NT2/D1 (cell line): ENCODE data around the gene LURAP1L.

Experiments used
- DNase-seq: peaks from one replicate; pipeline ENCODE4 v3.0.0-alpha.2; 2011; ENCODE audit warnings: low read depth, low spot score
- H3K27me3 ChIP-seq: 2 replicates; pipeline ENCODE4 v1.6.0; 2011; ENCODE audit warnings: mild to moderate bottlenecking; ENCODE audit not compliant: insufficient read length, insufficient read depth
- H3K36me3 ChIP-seq: 2 replicates; pipeline ENCODE4 v1.6.1; 2011; ENCODE audit warnings: mild to moderate bottlenecking, low read length, mixed read lengths; ENCODE audit not compliant: insufficient read depth, insufficient read length
- H3K4me1 ChIP-seq: 2 replicates; pipeline ENCODE4 v1.5.1; 2011; ENCODE audit not compliant: insufficient read depth, insufficient read length
- H3K4me3 ChIP-seq: 2 replicates; pipeline ENCODE4 v1.5.1; 2011; ENCODE audit warnings: low read depth; ENCODE audit not compliant: insufficient read length
- H3K9ac ChIP-seq: 2 replicates; pipeline ENCODE4 v1.6.0; 2011; ENCODE audit warnings: low read depth; ENCODE audit not compliant: insufficient read length
- H3K9me3 ChIP-seq: 2 replicates; pipeline ENCODE4 v1.5.1; 2011; ENCODE audit warnings: mild to moderate bottlenecking, low read length; ENCODE audit not compliant: insufficient read depth
- SUZ12 ChIP-seq: IDR thresholded peaks from 2 replicates; pipeline ENCODE4 v1.6.1; 2011; ENCODE audit not compliant: insufficient read length, insufficient read depth; ENCODE audit errors: extremely low read depth
- YY1 ChIP-seq: IDR thresholded peaks from 2 replicates; pipeline ENCODE4 v1.6.1; 2011; ENCODE audit not compliant: insufficient read length, insufficient read depth
- ZNF274 ChIP-seq: IDR thresholded peaks from 2 replicates; pipeline ENCODE4 v1.6.1; 2011; ENCODE audit warnings: mild to moderate bottlenecking, low read depth, low read length

Gene LURAP1L

GRCh38 chr9:12813533-12813932, 38.7 kb downstream of the LURAP1L start:
- H3K36me3 ChIP-seq: no peaks in the 10 kb centered on the region
- no peaks in the 10 kb centered on the region for H3K9me3 ChIP-seq
- no peaks in the 10 kb centered on the region for H3K4me1 ChIP-seq
- H3K4me3 ChIP-seq: no peak overlapping the region
- H3K27me3 ChIP-seq: no peaks in the 10 kb centered on the region
- no peak for DNase-seq
- H3K9ac ChIP-seq: no peak overlapping the region
- TF ChIP-seq ZNF274 (no peak), SUZ12 (no peak), YY1 (no peak)

- no peak for DNase-seq
- Histone ChIP-seq H3K4me3 (no peak overlapping the region), H3K4me1 (no peaks in the 10 kb centered on the region), H3K36me3 (no peaks in the 10 kb centered on the region), H3K9ac (no peak overlapping the region), H3K9me3 (no peaks in the 10 kb centered on the region), H3K27me3 (no peaks in the 10 kb centered on the region)
- TF ChIP-seq YY1: no peak
- TF ChIP-seq ZNF274: no peak
- TF ChIP-seq SUZ12: no peak
Measured at GRCh38 chr9:12813960-12814876, 39.4 kb downstream of the LURAP1L start.

DNA sequence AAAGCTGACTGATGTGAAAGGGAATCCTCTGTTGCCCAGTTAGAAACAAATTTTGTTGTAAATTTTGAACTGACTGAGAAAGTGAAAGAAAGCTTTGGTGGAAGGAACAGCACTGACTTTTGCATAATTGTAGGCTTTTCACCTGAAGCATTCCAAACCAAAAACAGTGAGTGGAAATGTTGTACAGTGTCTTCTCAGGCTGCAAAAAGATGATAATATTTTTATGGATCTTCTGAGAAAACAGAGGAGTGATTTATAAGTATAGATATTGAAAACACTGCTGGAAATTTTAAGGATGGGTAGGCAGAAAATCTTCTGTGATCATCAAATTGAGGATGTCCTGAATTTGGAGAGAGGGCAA, 40.0 kb downstream of the LURAP1L start:
- Histone ChIP-seq H3K36me3 (no peaks in the 10 kb centered on the region), H3K27me3 (no peaks in the 10 kb centered on the region), H3K4me1 (no peaks in the 10 kb centered on the region), H3K9me3 (no peaks in the 10 kb centered on the region), H3K4me3 (no peak overlapping the region), H3K9ac (no peak overlapping the region)
- TF ChIP-seq ZNF274: no peak
- no peak for TF ChIP-seq YY1
- TF ChIP-seq SUZ12: no peak
- no peak for DNase-seq

GRCh38 chr9:12815888-12816287, 41.1 kb downstream of the LURAP1L start:
- no peaks in the 10 kb centered on the region for H3K36me3 ChIP-seq
- H3K9me3 ChIP-seq: no peaks in the 10 kb centered on the region
- no peak overlapping the region for H3K4me3 ChIP-seq
- H3K4me1 ChIP-seq: no peaks in the 10 kb centered on the region
- H3K9ac ChIP-seq: no peak overlapping the region
- no peak for DNase-seq
- H3K27me3 ChIP-seq: no peaks in the 10 kb centered on the region
- TF ChIP-seq ZNF274: no peak
- no peak for TF ChIP-seq SUZ12
- TF ChIP-seq YY1: no peak

DNA sequence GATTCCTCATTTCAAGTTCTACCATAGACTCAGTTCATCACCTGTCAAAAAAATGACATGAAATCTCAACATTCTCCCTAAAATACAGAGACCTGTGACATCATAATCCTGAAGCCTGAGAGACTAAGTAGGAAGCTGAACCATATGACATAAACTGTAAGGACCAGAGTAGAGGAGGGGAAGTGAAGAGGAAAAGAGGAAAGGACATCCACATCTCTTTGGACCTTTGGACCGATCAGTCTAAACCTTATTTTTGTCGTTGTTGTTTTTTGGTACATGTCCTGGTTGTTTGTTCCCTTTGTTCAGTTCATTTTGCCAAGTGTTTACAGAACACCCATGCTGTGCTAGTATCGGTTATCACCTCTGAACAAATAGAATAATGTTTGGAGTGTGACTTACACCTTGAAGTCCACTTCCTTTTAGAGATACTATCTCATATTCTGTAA, 41.9 kb downstream of the LURAP1L start:
- Histone ChIP-seq H3K9ac (no peak overlapping the region), H3K27me3 (no peaks in the 10 kb centered on the region), H3K4me1 (no peaks in the 10 kb centered on the region), H3K36me3 (no peaks in the 10 kb centered on the region), H3K4me3 (no peak overlapping the region), H3K9me3 (no peaks in the 10 kb centered on the region)
- no peak for DNase-seq
- TF ChIP-seq YY1 (no peak), SUZ12 (no peak), ZNF274 (no peak)

- TF ChIP-seq SUZ12 (no peak), ZNF274 (no peak), YY1 (no peak)
- no peak overlapping the region for H3K9ac ChIP-seq
- H3K4me3 ChIP-seq: no peak overlapping the region
- H3K4me1 ChIP-seq: no peaks in the 10 kb centered on the region
- no peak for DNase-seq
- H3K36me3 ChIP-seq: no peaks in the 10 kb centered on the region
- no peaks in the 10 kb centered on the region for H3K27me3 ChIP-seq
- H3K9me3 ChIP-seq: no peaks in the 10 kb centered on the region
Measured at GRCh38 chr9:12817702-12818101, 42.9 kb downstream of the LURAP1L start.

GRCh38 chr9:12818431-12819000, 43.7 kb downstream of the LURAP1L start:
- no peak for DNase-seq
- no peaks in the 10 kb centered on the region for H3K9me3 ChIP-seq
- H3K4me3 ChIP-seq: no peak overlapping the region
- no peaks in the 10 kb centered on the region for H3K4me1 ChIP-seq
- H3K27me3 ChIP-seq: no peaks in the 10 kb centered on the region
- no peak overlapping the region for H3K9ac ChIP-seq
- TF ChIP-seq ZNF274 (no peak), SUZ12 (no peak), YY1 (no peak)
- no peaks in the 10 kb centered on the region for H3K36me3 ChIP-seq
